CD8-positive, alpha-beta memory T cell (primary cell): ENCODE data around the gene CERKL. TPM values are rescaled to one million over a fixed set of nuclear protein-coding genes. Genes with fewer than 3 reads are reported as not detected.

Experiments used
- CTCF ChIA-PET: fragments of 350-600 bp; sonication (Branson Sonifier 250); formaldehyde crosslinking; loops from one replicate; lab custom pipeline; 2021; ENCODE audit warnings: antibody characterized with exemption; lab: Charles Lee
- POLR2A ChIA-PET: fragments of 350-600 bp; sonication (Branson Sonifier 250); formaldehyde crosslinking; loops from one replicate; lab custom pipeline; 2021; ENCODE audit warnings: antibody characterized with exemption; lab: Charles Lee
- DNase-seq, 5 donors: peaks; one replicate each; pipeline versions ENCODE4 v3.0.0 to v3.0.0-alpha.2; 2020 to 2022; ENCODE audit warnings: mixed read lengths in 1 of 5
- H3K27ac ChIP-seq: one replicate; pipeline ENCODE4 v1.7.0; 2013; ENCODE audit warnings: low read depth, mild to moderate bottlenecking, low read length, moderate library complexity
- H3K27me3 ChIP-seq: 2 replicates; pipeline ENCODE4 v1.7.0; 2013; ENCODE audit warnings: low read length, mild to moderate bottlenecking; ENCODE audit not compliant: insufficient read depth, poor library complexity, severe bottlenecking
- H3K36me3 ChIP-seq: 2 replicates; pipeline ENCODE4 v1.7.0; 2013; ENCODE audit warnings: mild to moderate bottlenecking, low read length, moderate library complexity; ENCODE audit not compliant: insufficient read depth
- H3K4me1 ChIP-seq: 2 replicates; pipeline ENCODE4 v1.7.0; 2013; ENCODE audit warnings: mild to moderate bottlenecking, low read length, moderate library complexity; ENCODE audit not compliant: insufficient read depth
- H3K4me3 ChIP-seq: 2 replicates; pipeline ENCODE4 v1.7.0; 2013; ENCODE audit warnings: mild to moderate bottlenecking, low read length
- H3K9me3 ChIP-seq: 2 replicates; pipeline ENCODE4 v1.7.0; 2013; ENCODE audit warnings: mild to moderate bottlenecking, low read length
- H3K27ac Mint-ChIP-seq, 8 donors: one replicate each; pipeline ENCODE4 v1.8.0; 2020 to 2021; ENCODE audit warnings: mixed read lengths in 8 of 8, mild to moderate bottlenecking in 6 of 8, inconsistent platforms in 3 of 8, moderate library complexity in 3 of 8
- H3K27me3 Mint-ChIP-seq, 2 donors: one replicate each; pipeline ENCODE4 v1.8.0; 2020 to 2021; ENCODE audit warnings: mixed read lengths in 2 of 2, mild to moderate bottlenecking in 1 of 2, moderate library complexity in 1 of 2
- H3K36me3 Mint-ChIP-seq, 3 donors: one replicate each; pipeline ENCODE4 v1.8.0; 2020 to 2021; ENCODE audit warnings: mixed read lengths in 3 of 3, inconsistent platforms in 1 of 3, mild to moderate bottlenecking in 1 of 3
- H3K4me1 Mint-ChIP-seq, 3 donors: one replicate each; pipeline ENCODE4 v1.8.0; 2020 to 2021; ENCODE audit warnings: mixed read lengths in 3 of 3, inconsistent platforms in 1 of 3, mild to moderate bottlenecking in 1 of 3
- H3K4me3 Mint-ChIP-seq, 7 donors: one replicate each; pipeline ENCODE4 v1.8.0; 2020 to 2021; ENCODE audit warnings: mixed read lengths in 7 of 7, mild to moderate bottlenecking in 6 of 7, moderate library complexity in 4 of 7, inconsistent platforms in 2 of 7
- H3K9me3 Mint-ChIP-seq, 5 donors: one replicate each; pipeline ENCODE4 v1.8.0; 2020 to 2022; ENCODE audit warnings: mixed read lengths in 5 of 5, mild to moderate bottlenecking in 3 of 5, moderate library complexity in 2 of 5, inconsistent platforms in 1 of 5
- polyA plus RNA-seq: library from polyadenylated mRNA; unstranded; fragments of 300-500 nt; fragmentation: Illumina TruSeq; gene quantifications from one replicate; pipeline ENCODE4 v1.2.3, GENCODE V29; 2021
- total RNA-seq, 2 experiments: library from RNA; stranded (reverse); gene quantifications; one replicate each; pipeline ENCODE4 v1.2.3, GENCODE V29; 2021

Gene CERKL
- total and polyA plus RNA-seq, 3 experiments from 2014 or later, result 31.9 TPM; not detected in 2

DNA sequence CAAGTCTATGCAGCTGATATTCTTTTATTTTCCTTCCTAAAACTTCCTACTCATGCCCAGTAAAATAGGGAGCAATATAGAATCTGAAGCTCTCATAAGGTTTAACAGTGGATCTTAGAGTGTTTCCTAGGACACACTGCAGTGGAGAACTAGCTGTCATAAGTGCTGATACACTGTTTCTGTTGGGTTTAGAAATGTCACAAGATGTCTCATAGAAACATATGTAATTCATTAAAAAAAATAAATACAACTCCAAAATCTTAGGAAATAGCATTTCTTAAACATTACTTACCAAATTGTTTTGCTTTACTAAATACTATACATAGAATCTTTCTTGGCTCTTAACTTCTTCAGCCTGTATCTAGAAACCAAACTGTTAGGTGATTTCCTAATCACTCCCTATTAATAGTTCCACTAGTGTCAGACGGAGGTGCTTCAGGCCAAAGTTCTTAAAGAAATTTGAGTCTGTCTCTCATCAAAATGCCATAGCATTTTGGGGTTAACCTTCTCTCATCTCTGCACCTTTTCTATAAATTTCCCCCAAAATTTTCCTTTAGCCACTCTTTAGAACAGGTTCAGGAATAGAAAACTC is 93.7 kb downstream of the CERKL start:
- Histone ChIP-seq H3K9me3 (no peaks in the 10 kb centered on the region), H3K36me3 (no peaks in the 10 kb centered on the region), H3K4me3 (no peak overlapping the region), H3K27me3 (no peaks in the 10 kb centered on the region), H3K27ac (no peak overlapping the region), H3K4me1 (no peaks in the 10 kb centered on the region)
- Mint-ChIP-seq H3K9me3 (no peaks in the 10 kb centered on the region), H3K36me3 (no peaks in the 10 kb centered on the region), H3K4me1 (no peaks in the 10 kb centered on the region), H3K27ac (no peak overlapping the region), H3K27me3 (peaks cover 0 to 4% of the 10 kb centered on the region in 2 donors), H3K4me3 (no peak overlapping the region)
- ChIA-PET POLR2A (no interaction called here), CTCF (no interaction called here)
- no peak for DNase-seq

DNA sequence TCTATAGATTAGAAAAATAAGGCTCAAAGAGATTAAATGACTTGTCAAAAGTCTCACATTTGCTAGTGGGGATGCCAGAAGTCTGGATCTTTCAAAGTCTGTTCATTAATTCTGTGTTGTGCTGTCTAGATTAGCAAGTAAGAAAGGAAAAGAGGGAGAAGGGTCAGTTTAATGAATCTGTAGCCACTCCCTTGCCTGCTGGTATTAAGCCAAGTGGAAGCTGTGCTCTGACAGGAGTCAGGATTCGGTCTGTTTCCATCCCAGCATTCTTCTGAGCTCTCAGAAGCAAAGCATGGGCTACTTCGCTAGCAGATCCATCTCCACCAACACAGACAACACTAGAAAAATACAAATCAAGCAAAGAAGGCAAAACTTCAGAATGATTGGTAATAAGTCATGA is 98.5 kb downstream of the CERKL start:
- Histone ChIP-seq H3K27me3 (no peaks in the 10 kb centered on the region), H3K9me3 (no peaks in the 10 kb centered on the region), H3K4me3 (no peak overlapping the region), H3K36me3 (no peaks in the 10 kb centered on the region), H3K4me1 (no peaks in the 10 kb centered on the region), H3K27ac (no peak overlapping the region)
- POLR2A ChIA-PET, result no interaction called here
- CTCF ChIA-PET, result no interaction called here
- no peak overlapping the region for H3K27ac Mint-ChIP-seq
- H3K4me1 Mint-ChIP-seq, result no peaks in the 10 kb centered on the region
- H3K36me3 Mint-ChIP-seq, result peaks cover 0 to 4% (median 0%) of the 10 kb centered on the region in 3 donors
- no peak overlapping the region for H3K4me3 Mint-ChIP-seq
- no peak for DNase-seq
- H3K27me3 Mint-ChIP-seq, result no peaks in the 10 kb centered on the region
- H3K9me3 Mint-ChIP-seq, result peaks cover 0 to 3% (median 0%) of the 10 kb centered on the region in 5 donors

DNA sequence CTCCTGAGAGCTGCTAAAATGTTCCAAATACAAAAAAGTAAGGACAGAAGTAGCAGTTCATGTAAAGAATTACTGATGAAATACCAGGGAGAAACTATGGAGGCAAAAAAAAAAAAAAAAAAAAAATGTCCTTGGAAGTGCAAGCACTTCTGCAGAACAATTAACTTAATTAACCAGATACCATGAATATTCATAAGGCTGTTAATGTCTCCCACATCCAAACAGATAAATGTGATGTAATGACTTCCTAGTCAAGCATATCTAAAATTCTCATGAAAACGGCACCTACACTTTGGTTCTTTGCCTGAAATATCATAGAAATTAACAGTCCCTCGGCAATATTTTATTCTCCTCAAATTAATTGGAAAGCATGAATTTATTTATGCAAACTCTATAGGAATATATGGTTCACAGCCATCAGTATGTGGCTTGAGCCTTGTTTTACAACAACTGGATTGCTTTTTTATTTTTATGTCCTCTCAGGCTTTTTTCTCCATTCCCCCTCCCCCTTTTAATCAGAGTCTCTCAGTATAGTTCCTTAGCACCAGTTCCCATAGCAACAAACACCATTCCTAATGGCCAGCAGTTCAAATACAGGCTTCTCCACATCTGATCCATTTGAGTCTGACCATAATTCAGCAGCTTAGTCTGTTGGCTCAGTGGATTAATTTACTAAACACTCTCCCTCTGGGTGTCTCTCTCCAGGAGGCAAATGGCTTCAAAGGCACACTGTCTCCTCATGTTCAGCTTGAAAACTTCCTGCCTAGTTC is 102.7 kb downstream of the CERKL start:
- peaks cover 0 to 4% (median 2%) of the 10 kb centered on the region in 3 donors for H3K36me3 Mint-ChIP-seq
- DNase-seq, result no peak

DNA sequence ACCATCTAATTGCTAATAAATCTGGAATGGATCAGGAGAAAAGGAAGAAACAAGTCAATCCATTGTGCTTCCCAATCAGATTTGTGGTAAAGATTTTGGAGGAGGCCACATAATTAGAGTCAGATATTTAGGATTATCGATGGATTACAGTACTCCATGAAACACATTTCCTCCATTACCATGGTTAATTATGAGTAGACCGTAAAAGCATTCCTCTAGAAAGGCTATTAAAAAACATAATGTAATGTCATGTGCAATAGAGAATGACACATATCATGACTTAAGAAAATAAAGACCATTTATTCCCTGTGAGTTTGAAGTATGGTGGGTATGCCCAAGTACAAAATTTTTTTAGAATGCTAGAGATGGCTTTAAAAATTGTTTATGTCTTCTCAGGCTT is 103.7 kb downstream of the CERKL start:
- H3K9me3 ChIP-seq, result no peaks in the 10 kb centered on the region
- H3K27me3 ChIP-seq, result no peaks in the 10 kb centered on the region
- CTCF ChIA-PET, result no interaction called here
- H3K4me1 ChIP-seq, result no peaks in the 10 kb centered on the region
- Mint-ChIP-seq H3K36me3 (peaks cover 1 to 4% (median 2%) of the 10 kb centered on the region in 3 donors), H3K9me3 (peaks cover 0 to 3% (median 0%) of the 10 kb centered on the region in 5 donors), H3K4me1 (no peaks in the 10 kb centered on the region), H3K4me3 (no peak overlapping the region), H3K27me3 (no peaks in the 10 kb centered on the region), H3K27ac (no peak overlapping the region)
- H3K27ac ChIP-seq, result no peak overlapping the region
- POLR2A ChIA-PET, result interaction anchor here (0.6 kb wide), 1 partner anchor 21 kb away, joined by 15 read pairs; no protein-coding TSS in a partner anchor
- no peak for DNase-seq
- H3K4me3 ChIP-seq, result no peak overlapping the region
- H3K36me3 ChIP-seq, result no peaks in the 10 kb centered on the region

More for the DNA sequence above, 102.7 kb downstream of the CERKL start:
- no peak overlapping the region for H3K4me3 Mint-ChIP-seq
- ChIA-PET CTCF (no interaction called here), POLR2A (interaction anchor here (0.6 kb wide), 1 partner anchor 22 kb away, joined by 15 read pairs; no protein-coding TSS in a partner anchor)
- Histone ChIP-seq H3K9me3 (no peaks in the 10 kb centered on the region), H3K36me3 (no peaks in the 10 kb centered on the region), H3K27ac (no peak overlapping the region), H3K4me3 (no peak overlapping the region), H3K4me1 (no peaks in the 10 kb centered on the region), H3K27me3 (no peaks in the 10 kb centered on the region)
- H3K27ac Mint-ChIP-seq, result no peak overlapping the region
- H3K4me1 Mint-ChIP-seq, result no peaks in the 10 kb centered on the region
- no peaks in the 10 kb centered on the region for H3K27me3 Mint-ChIP-seq
- H3K9me3 Mint-ChIP-seq, result peaks cover 0 to 3% (median 0%) of the 10 kb centered on the region in 5 donors

DNA sequence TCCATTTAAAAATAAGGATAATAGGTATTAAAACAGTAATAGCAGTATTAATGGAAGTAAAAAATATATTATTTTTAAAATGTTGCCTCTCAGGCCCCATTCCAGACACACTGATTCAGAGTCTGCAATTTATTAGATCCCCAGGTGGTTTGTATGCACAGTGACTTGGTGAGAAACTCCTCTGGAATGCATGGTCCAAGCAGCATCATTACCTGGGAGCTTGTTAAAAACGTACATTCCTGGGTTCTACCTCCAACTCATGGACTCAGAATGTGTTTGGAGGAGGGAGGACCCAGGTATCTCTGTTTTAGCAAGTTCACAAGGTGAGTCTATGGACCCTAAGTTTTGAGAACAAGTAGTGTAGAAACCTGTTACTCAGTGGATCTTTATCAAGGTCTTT is 104.1 kb downstream of the CERKL start:
- Histone ChIP-seq H3K4me3 (no peak overlapping the region), H3K36me3 (no peaks in the 10 kb centered on the region), H3K4me1 (no peaks in the 10 kb centered on the region), H3K27me3 (no peaks in the 10 kb centered on the region), H3K9me3 (no peaks in the 10 kb centered on the region), H3K27ac (no peak overlapping the region)
- no peak for DNase-seq
- ChIA-PET POLR2A (no interaction called here), CTCF (no interaction called here)
- H3K4me1 Mint-ChIP-seq, result no peaks in the 10 kb centered on the region
- H3K36me3 Mint-ChIP-seq, result peaks cover 1 to 4% (median 2%) of the 10 kb centered on the region in 3 donors
- H3K9me3 Mint-ChIP-seq, result peaks cover 0 to 3% (median 0%) of the 10 kb centered on the region in 5 donors
- H3K27ac Mint-ChIP-seq, result no peak overlapping the region
- peaks cover 0 to 1% of the 10 kb centered on the region in 2 donors for H3K27me3 Mint-ChIP-seq
- no peak overlapping the region for H3K4me3 Mint-ChIP-seq

DNA sequence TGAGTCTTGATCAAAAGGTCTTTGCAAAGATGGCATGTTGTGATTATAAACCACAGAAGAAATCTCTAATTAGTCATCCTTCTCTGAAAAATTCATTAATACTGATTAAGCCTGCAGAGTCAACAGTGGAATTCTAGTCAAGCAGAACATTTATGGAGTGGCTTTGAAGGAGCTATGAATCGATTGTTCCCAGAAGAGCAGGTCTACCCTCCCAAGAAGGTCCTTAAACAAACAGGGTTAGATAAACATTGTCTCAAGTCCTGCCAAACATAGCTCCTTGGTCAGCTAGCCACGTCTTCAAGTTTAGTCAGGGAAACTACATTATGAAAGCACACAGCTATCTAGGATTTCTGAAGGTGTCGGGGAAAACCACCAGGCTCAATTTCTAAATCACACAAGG is 110.8 kb downstream of the CERKL start:
- H3K4me1 ChIP-seq, result no peaks in the 10 kb centered on the region

DNA sequence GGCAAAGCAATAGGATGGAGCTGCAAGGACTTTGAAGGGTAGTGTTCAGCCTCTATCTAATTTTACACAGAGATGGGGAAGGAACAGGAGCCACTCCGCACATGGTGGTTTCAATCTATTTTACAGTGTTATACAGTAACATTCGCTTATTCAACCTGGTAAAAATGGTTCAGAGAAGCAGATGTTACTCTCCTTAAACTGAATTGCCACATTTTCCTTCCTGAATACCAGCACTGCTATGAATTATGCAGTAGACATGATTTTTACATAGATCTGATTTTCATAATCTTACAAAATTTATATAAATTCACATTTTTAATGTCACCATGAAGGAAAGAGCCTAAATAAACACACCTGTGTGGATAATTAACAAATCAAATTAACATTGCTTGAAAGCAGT is 114.7 kb downstream of the CERKL start:
- Mint-ChIP-seq H3K4me3 (no peak overlapping the region), H3K27me3 (no peaks in the 10 kb centered on the region), H3K36me3 (peaks cover 29 to 44% (median 34%) of the 10 kb centered on the region in 3 donors), H3K4me1 (peaks cover 5 to 24% (median 11%) of the 10 kb centered on the region in 3 donors), H3K9me3 (no peaks in the 10 kb centered on the region), H3K27ac (no peak overlapping the region)
- H3K9me3 ChIP-seq, result no peaks in the 10 kb centered on the region
- DNase-seq, result no peak
- H3K36me3 ChIP-seq, result peaks cover 6% of the 10 kb centered on the region
- H3K4me1 ChIP-seq, result no peaks in the 10 kb centered on the region
- H3K4me3 ChIP-seq, result no peak overlapping the region
- CTCF ChIA-PET, result no interaction called here
- no peaks in the 10 kb centered on the region for H3K27me3 ChIP-seq
- H3K27ac ChIP-seq, result no peak overlapping the region
- POLR2A ChIA-PET, result no interaction called here

More for the DNA sequence above, 110.8 kb downstream of the CERKL start:
- Histone ChIP-seq H3K9me3 (no peaks in the 10 kb centered on the region), H3K4me3 (no peak overlapping the region), H3K27me3 (no peaks in the 10 kb centered on the region), H3K27ac (no peak overlapping the region), H3K36me3 (no peaks in the 10 kb centered on the region)
- Mint-ChIP-seq H3K9me3 (no peaks in the 10 kb centered on the region), H3K4me1 (peaks cover 4 to 17% (median 10%) of the 10 kb centered on the region in 3 donors), H3K27ac (no peak overlapping the region), H3K27me3 (peaks cover 0 to 1% of the 10 kb centered on the region in 2 donors), H3K36me3 (peaks cover 3 to 11% (median 6%) of the 10 kb centered on the region in 3 donors), H3K4me3 (no peak overlapping the region)
- ChIA-PET CTCF (no interaction called here), POLR2A (no interaction called here)
- DNase-seq, result no peak

DNA sequence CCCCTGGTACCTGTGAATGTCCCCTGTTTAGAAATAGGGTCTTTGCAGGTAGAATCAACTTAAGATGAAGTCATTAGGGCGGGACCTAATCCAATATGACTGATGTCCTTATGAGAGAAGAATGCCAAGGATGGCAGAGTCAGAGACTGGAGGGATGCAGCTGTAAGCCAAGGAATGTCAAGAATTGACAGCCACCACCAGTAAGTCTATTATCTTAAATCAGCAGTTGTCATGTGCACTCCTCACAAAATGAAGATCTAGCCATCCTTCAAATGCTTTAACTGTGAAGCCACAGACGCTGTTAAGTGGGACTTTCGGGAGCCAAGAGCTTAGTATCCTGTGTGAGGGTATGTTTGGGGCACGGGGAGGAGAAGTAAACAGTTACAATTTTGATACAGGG is 116.5 kb downstream of the CERKL start:
- H3K36me3 ChIP-seq, result peaks cover 18% of the 10 kb centered on the region
- ChIA-PET POLR2A (no interaction called here), CTCF (no interaction called here)
- no peak overlapping the region for H3K27ac ChIP-seq
- H3K27me3 ChIP-seq, result no peaks in the 10 kb centered on the region
- Mint-ChIP-seq H3K4me1 (peaks cover 5 to 21% (median 6%) of the 10 kb centered on the region in 3 donors), H3K9me3 (no peaks in the 10 kb centered on the region), H3K4me3 (no peak overlapping the region), H3K27ac (peak overlapping the region in 4 of 8 donors; percentile 3 to 69 (median 7)), H3K36me3 (peaks cover 35 to 54% (median 41%) of the 10 kb centered on the region in 3 donors), H3K27me3 (no peaks in the 10 kb centered on the region)
- no peak overlapping the region for H3K4me3 ChIP-seq
- H3K9me3 ChIP-seq, result no peaks in the 10 kb centered on the region
- H3K4me1 ChIP-seq, result no peaks in the 10 kb centered on the region
- DNase-seq, result no peak
